Sigmoid colon (tissue), 7 donors: ENCODE results near the gene TRPM2. TPM values are rescaled to one million over a fixed set of nuclear protein-coding genes. Genes with fewer than 3 reads are reported as not detected.

Experiments
- DNase-seq: peaks from one replicate; pipeline ENCODE4 v3.0.0-alpha.2; 2019
- H3K27ac ChIP-seq, 4 donors: fragments of 200-600 bp; sonication (generic); one replicate each; pipeline ENCODE4 v1.5.1; 2016 to 2019; ENCODE audit warnings: mild to moderate bottlenecking in 1 of 4
- H3K27me3 ChIP-seq, 3 donors: fragments of 200-600 bp; sonication (generic); one replicate each; pipeline ENCODE4 v1.5.1; 2019; ENCODE audit warnings: mild to moderate bottlenecking in 1 of 3
- H3K36me3 ChIP-seq, 4 donors: fragments of 200-600 bp; sonication (generic); one replicate each; pipeline ENCODE4 v1.5.1; 2016 to 2019
- H3K4me1 ChIP-seq, 4 donors: fragments of 200-600 bp; sonication (generic); one replicate each; pipeline ENCODE4 v1.5.1; 2017 to 2019
- H3K4me3 ChIP-seq, 4 donors: fragments of 200-600 bp; sonication (generic); one replicate each; pipeline ENCODE4 v1.5.1; 2017 to 2019; ENCODE audit warnings: mild to moderate bottlenecking in 2 of 4, moderate library complexity in 1 of 4
- H3K9me3 ChIP-seq, 4 donors: fragments of 200-600 bp in 3 of 4; sonication (generic) in 3 of 4; one replicate each; pipeline versions ENCODE4 v1.5.1 to v1.6.1; 2013 to 2019
- EP300 ChIP-seq, 4 donors: sonication (generic); formaldehyde crosslinking; IDR thresholded peaks; one replicate each; pipeline ENCODE4 v1.6.1; 2017; ENCODE audit warnings: antibody characterized with exemption in 4 of 4
- POLR2A ChIP-seq, 2 donors: fragments of 450-650 bp; IDR thresholded peaks; one replicate each; pipeline ENCODE4 v1.6.1; 2016; ENCODE audit warnings: antibody characterized with exemption in 2 of 2, mild to moderate bottlenecking in 2 of 2, moderate library complexity in 2 of 2
- POLR2AphosphoS5 ChIP-seq, 4 donors: sonication (generic); formaldehyde crosslinking; IDR thresholded peaks; one replicate each; pipeline ENCODE4 v1.6.1; 2017; ENCODE audit warnings: antibody characterized with exemption in 4 of 4
- WGBS, 2 donors: extraction: QIAGEN DNeasy Blood & Tissue Kit; methylation state at CpG; one replicate each; pipeline ENCODE4 v1.1.7; 2013; 5-methylcytosine and 5-hydroxymethylcytosine counted together
- intact Hi-C: fragments of 100-400 bp; cut with DNase I; formaldehyde crosslinking; loops from one replicate; pipeline ENCODE4 v1.15.1; 2023
- polyA plus RNA-seq, 3 donors: library from polyadenylated mRNA; stranded (reverse); fragments of 200-250 nt; gene quantifications; one replicate each; pipeline ENCODE4 v1.2.3, GENCODE V29; 2013
- total RNA-seq, 4 donors: library from RNA; depleted of rRNA; stranded (reverse); fragments of >200 nt; gene quantifications; one replicate each; pipeline ENCODE4 v1.1.0, GENCODE V29; 2016
- TF ChIP-seq, protein P1 (sequence below), 4 experiments: fragments of 450-650 bp in 3 of 4; fragments of 200-600 bp in 1 of 4; IDR thresholded peaks; one replicate each; pipeline ENCODE4 v1.5.1; 2016 to 2019; ENCODE audit warnings: antibody characterized with exemption in 4 of 4, mild to moderate bottlenecking in 3 of 4, moderate library complexity in 2 of 4
- donor health status: healthy with polysubstance abuse.
- donor health status: Bipolar disorder and iron deficiency.
- donor health status: healthy.

Gene TRPM2
- total and polyA plus RNA-seq, 7 donors, result 1.6 to 4.9 (median 3.4) TPM

- Histone ChIP-seq H3K27me3 (no peaks in the 10 kb centered on the region), H3K27ac (no peak overlapping the region), H3K9me3 (no peaks in the 10 kb centered on the region), H3K36me3 (peaks cover 6 to 90% (median 30%) of the 10 kb centered on the region in 4 donors), H3K4me1 (no peaks in the 10 kb centered on the region), H3K4me3 (no peak overlapping the region)
- intact Hi-C loops, result no loop called here
- 90 to 93% methylated on average over 23 of the region's 23 CpGs for WGBS, 2 donors
- no peak for DNase-seq
- TF ChIP-seq, protein P1, sequence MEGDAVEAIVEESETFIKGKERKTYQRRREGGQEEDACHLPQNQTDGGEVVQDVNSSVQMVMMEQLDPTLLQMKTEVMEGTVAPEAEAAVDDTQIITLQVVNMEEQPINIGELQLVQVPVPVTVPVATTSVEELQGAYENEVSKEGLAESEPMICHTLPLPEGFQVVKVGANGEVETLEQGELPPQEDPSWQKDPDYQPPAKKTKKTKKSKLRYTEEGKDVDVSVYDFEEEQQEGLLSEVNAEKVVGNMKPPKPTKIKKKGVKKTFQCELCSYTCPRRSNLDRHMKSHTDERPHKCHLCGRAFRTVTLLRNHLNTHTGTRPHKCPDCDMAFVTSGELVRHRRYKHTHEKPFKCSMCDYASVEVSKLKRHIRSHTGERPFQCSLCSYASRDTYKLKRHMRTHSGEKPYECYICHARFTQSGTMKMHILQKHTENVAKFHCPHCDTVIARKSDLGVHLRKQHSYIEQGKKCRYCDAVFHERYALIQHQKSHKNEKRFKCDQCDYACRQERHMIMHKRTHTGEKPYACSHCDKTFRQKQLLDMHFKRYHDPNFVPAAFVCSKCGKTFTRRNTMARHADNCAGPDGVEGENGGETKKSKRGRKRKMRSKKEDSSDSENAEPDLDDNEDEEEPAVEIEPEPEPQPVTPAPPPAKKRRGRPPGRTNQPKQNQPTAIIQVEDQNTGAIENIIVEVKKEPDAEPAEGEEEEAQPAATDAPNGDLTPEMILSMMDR (IDR thresholded peaks at IDR 0.05), result no peak
- TF ChIP-seq POLR2AphosphoS5 (IDR thresholded peaks at IDR 0.05), result no peak
- no peak for TF ChIP-seq POLR2A (IDR thresholded peaks at IDR 0.05)
- no peak for TF ChIP-seq EP300 (IDR thresholded peaks at IDR 0.05)
Measured at GRCh38 chr21:44321846-44322450, 31.5 kb upstream of the TRPM2 start.

- intact Hi-C loops, result no loop called here
- no peak overlapping the region for H3K27ac ChIP-seq
- no peaks in the 10 kb centered on the region for H3K9me3 ChIP-seq
- no peak for TF ChIP-seq POLR2A (IDR thresholded peaks at IDR 0.05)
- 94% methylated on average over 38 of the region's 38 CpGs for WGBS, 2 donors
- H3K4me3 ChIP-seq, result no peak overlapping the region
- H3K4me1 ChIP-seq, result no peaks in the 10 kb centered on the region
- DNase-seq, result no peak
- no peaks in the 10 kb centered on the region for H3K27me3 ChIP-seq
- H3K36me3 ChIP-seq, result peaks cover 6 to 90% (median 26%) of the 10 kb centered on the region in 4 donors
Measured at GRCh38 chr21:44322621-44323325, 30.6 kb upstream of the TRPM2 start.

DNA sequence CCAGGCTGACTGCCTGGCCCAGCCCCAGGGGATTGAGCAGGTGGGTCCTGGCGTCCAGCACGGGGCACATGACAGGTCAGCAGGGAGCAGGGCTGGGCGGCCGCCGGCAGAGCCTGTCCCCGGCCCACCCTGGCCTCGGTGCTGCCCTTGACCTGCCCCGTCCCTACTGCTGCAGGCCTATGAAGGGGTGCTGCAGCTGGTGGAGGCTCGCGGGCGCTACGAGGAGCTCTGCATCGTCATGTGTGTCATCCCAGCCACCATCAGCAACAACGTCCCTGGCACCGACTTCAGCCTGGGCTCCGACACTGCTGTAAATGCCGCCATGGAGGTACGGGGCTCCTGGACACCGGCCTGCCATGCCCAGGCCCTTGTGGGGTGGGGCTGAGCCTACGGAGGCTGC, 29.8 kb upstream of the TRPM2 start:
- H3K27ac ChIP-seq, result no peak overlapping the region
- no peaks in the 10 kb centered on the region for H3K27me3 ChIP-seq
- WGBS, 2 donors, result 86 to 88% methylated on average over 20 of the region's 20 CpGs
- H3K36me3 ChIP-seq, result peaks cover 6 to 84% (median 22%) of the 10 kb centered on the region in 4 donors
- H3K4me1 ChIP-seq, result no peaks in the 10 kb centered on the region
- no peak for DNase-seq
- TF ChIP-seq, protein P1 (IDR thresholded peaks at IDR 0.05), result no peak
- TF ChIP-seq EP300 (IDR thresholded peaks at IDR 0.05), result no peak
- no peak for TF ChIP-seq POLR2A (IDR thresholded peaks at IDR 0.05)
- no peak for TF ChIP-seq POLR2AphosphoS5 (IDR thresholded peaks at IDR 0.05)
- no peaks in the 10 kb centered on the region for H3K9me3 ChIP-seq
- no peak overlapping the region for H3K4me3 ChIP-seq
- intact Hi-C loops, result no loop called here

- Histone ChIP-seq H3K27ac (no peak overlapping the region), H3K4me3 (no peak overlapping the region), H3K4me1 (no peaks in the 10 kb centered on the region), H3K27me3 (no peaks in the 10 kb centered on the region), H3K9me3 (no peaks in the 10 kb centered on the region), H3K36me3 (peaks cover 6 to 77% (median 20%) of the 10 kb centered on the region in 4 donors)
- 94 to 96% methylated on average over 37 of the region's 37 CpGs for WGBS, 2 donors
- no peak for DNase-seq
- intact Hi-C loops, result no loop called here
- TF ChIP-seq POLR2AphosphoS5 (IDR thresholded peaks at IDR 0.05), result no peak
- TF ChIP-seq, protein P1 (IDR thresholded peaks at IDR 0.05), result no peak
- TF ChIP-seq EP300 (IDR thresholded peaks at IDR 0.05), result no peak
- no peak for TF ChIP-seq POLR2A (IDR thresholded peaks at IDR 0.05)
Measured at GRCh38 chr21:44324106-44324853, 29.1 kb upstream of the TRPM2 start.

DNA sequence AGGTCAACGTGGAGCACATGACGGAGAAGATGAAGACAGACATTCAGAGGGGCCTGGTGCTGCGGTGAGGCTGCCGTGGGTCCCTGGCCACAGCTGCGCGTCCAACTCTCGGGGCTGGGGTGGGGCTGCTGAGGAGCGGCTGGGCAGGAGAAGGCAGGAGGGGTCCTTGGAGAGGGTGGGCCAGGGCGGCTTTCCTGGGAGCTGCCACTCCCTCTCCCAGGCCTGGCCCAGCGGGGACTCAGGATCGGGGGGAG, 28.6 kb upstream of the TRPM2 start:
- intact Hi-C loops, result no loop called here
- H3K4me3 ChIP-seq, result no peak overlapping the region
- no peaks in the 10 kb centered on the region for H3K9me3 ChIP-seq
- no peak for DNase-seq
- peaks cover 6 to 74% (median 18%) of the 10 kb centered on the region in 4 donors for H3K36me3 ChIP-seq
- WGBS, 2 donors, result 95 to 96% methylated on average over 11 of the region's 11 CpGs
- no peaks in the 10 kb centered on the region for H3K4me1 ChIP-seq
- no peak overlapping the region for H3K27ac ChIP-seq
- no peaks in the 10 kb centered on the region for H3K27me3 ChIP-seq
- TF ChIP-seq, protein P1 (IDR thresholded peaks at IDR 0.05), result no peak
- TF ChIP-seq POLR2A (IDR thresholded peaks at IDR 0.05) (no peak), EP300 (IDR thresholded peaks at IDR 0.05) (no peak), POLR2AphosphoS5 (IDR thresholded peaks at IDR 0.05) (no peak)
